HG02938 (cell line): ENCODE results near the gene AIMP2.
"Not testable (repeated sequence)": the region's sequence is repeated elsewhere in the genome, so short reads cannot be mapped to it uniquely, and the experiment has no call there.

Source experiments
- ATAC-seq: cut with Tn5 transposase; IDR thresholded peaks from one replicate; pipeline ENCODE4 v1.9.1; 2021; ENCODE audit warnings: mild to moderate bottlenecking, moderate library complexity; ENCODE audit not compliant: unreplicated experiment

AIMP2 gene

DNA sequence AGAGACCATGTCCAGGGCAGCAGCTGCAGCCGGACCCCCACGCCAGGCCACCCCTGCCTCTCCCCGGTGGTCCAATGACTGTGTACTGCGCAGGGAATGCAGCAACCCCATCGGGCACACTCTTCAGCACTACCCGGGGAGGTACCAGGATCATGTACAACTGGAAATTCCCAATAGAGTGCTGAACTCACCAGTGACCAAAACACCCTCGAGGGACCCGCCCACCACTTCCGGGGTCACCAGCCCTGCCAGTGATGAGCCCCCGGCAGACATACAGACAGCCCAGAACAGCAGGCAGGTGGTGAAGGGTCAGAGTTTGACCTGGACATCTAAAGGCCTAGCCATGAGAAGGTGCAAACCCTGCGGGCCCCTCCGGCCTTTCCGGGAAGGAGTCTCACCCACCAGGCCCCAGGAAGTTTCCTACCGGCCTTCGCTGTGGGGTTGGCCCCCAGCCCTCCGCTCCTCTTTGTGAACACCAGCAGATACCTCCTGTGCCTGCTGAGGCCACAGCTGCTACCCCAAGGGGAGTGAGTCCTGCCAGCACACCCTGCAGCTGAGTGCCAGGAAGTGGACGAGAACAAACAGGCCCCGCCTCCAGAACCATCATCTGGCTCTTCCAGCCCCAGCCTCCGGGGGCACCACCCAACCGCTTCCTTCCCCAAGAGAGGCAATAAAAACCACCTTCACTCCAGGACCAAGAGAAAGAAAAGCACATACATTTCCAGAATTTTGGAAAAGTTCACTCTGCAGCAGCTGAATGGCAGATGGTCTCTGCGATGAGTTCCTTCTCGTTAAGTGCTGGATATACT, 17.1 kb downstream of the AIMP2 start:
- no peak for ATAC-seq

DNA sequence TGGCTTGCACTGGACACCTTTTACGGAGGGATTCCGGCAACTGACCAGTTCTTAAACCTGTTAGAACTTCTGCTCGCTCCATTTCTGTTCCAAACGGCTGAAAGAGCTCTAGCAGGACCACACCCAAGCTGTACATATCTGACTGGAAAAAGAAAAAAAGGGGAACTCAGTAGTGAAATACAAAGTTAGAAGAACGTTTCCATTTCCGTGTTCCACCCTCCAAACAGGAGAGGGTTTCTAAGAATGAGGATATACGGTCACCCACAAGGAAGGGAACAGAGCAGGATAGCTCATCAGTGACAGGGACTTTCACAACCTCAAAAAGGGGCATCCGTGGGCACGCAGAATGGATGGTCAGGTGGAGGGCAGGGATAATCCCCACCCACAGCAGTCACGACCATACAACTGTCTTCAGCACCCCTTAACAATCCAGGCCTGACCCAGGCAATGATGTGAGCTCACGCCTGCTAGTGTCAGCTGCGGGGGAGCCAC, 17.8 kb downstream of the AIMP2 start:
- no peak for ATAC-seq

DNA sequence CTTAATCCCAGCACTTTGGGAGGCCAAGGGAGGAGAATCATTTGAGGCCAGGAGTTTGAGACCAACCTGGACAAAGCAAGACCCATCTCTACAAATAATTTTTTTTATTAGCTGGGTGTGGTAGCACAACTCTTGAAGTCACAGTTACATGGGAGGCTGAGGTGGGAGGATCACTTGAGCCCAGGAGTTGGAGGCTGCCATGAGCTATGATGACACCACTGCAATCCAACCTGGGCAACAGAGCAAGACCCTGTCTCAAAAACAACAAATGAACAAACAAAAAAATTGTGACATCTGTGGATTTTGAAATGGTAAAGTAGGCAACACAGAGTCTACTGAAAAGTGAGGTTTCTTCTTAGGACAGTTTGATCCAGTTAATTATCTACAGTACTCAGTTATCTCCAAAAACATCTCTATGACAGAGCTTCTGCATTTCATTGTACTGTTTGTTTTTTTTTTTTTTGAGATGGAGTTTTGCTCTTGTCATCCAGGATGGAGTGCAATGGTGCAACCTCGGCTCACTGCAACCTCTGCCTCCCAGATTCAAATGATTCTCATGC, 18.8 kb downstream of the AIMP2 start:
- no peak for ATAC-seq

DNA sequence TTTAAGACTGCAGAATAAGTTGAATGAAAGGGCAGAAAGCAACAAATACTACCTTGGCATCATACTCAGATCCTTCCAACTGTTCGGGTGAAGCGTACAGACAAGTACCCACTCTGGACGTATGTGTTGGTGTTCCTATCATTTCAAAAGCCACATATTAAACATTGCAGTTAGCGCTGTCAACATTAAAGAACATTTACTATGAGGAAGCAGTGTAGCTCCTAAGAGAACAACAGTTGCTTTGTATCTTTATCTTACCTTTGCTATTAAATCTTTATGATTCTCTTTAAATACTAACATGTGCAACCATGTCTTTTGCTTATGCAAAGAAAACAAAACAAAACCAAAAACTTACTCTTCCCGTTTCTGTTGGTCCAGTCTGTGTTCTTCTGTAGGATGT, 19.5 kb downstream of the AIMP2 start:
- no peak for ATAC-seq

DNA sequence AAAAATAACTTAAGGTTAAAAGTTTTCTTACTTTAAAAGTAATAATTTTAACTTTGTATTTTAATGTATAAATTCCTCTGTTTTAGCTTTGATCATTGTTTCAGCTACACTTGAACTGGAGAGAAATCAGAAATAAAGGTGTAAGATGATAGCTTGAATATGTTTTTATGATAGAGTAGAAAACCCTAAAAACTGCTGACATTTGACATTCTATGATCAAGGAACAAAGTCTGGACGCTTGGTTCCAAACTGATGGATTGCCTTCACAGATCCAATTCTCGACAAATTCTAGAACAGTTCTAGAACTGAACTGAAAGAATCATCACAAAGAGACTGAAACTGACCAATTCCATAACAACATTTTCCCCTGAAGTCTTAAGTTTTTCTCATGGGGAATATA, 21.9 kb downstream of the AIMP2 start, which contains the start of gene ANKRD61:
ANKRD61 (plus strand) TSS at position 389 of the 400 bp plus-strand sequence; CDS start at position 389, 0 bp downstream.
- ATAC-seq, result no peak

DNA sequence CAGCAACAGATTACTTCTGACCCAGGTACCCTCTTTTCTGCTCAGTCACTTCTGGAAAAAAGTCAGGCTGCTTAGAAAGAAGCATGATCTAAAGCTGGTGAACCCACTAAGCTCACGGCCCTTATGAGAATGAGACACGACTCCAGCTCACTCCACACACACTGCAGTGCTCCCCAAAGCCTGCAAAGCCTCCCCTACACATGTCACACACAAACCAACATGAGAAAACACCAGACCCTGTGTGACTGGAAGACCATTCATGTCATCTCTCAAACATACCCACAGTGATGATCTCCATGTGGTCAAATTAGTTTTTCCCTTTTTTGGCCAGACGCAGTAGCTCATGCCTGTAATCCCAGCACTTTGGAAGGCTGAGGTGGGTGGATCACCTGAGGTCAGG, 22.5 kb downstream of the AIMP2 start:
- ATAC-seq, result no peak

DNA sequence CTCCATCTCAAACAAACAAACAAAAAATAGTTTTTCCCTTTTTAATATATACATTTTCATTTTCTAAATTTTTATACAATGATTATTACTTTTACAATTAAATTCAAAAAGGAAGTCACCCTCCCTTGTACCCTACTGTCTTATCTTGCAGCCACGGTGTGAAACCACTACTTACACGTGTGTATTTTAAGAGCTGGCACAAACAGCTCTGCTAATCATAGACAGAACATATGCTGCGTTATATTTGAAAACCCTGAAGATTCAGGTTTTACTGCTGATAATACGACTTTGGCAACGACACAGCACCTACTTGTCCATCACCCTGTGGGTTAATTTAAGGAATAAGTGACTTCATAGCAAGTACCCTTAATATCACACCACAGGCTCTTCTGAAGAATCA, 23.1 kb downstream of the AIMP2 start:
- no peak for ATAC-seq

DNA sequence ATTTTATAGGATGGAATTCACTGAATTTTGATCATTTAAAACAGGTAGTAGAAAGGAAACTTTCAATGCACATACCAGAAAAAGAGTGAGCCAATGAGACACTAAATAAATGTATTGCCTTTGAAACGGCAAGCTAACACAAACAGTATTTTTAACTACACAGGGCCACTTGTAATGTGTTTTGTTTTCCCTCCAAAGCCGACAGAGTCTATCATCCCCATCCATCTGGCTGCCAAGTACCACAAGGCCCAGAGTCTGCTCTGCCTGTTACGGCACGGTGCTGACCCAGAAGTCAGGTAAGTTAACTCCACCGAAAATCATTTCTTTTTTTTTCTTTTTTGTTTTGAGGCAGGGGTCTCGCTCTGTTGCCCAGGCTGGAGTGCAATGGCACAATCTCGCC, 23.6 kb downstream of the AIMP2 start:
- ATAC-seq, result no peak

DNA sequence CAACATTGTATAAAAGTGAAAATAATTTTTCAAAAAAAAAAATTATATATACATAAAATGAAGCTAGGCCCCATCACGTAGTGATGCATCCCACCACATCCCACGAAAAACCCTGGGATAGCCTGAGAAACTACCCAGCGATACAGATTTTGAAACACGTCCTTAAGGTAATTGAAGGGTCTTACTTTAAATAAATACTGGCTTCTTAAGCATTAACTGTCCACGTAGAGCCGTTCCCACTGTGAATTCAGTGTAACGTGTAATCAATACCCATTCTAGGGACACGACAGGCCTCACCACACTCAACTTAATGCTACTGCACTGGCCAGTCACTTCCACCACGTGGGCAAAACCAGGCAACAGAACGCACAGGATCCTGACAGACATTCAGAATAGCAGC, 26.1 kb downstream of the AIMP2 start:
- ATAC-seq, result no peak

DNA sequence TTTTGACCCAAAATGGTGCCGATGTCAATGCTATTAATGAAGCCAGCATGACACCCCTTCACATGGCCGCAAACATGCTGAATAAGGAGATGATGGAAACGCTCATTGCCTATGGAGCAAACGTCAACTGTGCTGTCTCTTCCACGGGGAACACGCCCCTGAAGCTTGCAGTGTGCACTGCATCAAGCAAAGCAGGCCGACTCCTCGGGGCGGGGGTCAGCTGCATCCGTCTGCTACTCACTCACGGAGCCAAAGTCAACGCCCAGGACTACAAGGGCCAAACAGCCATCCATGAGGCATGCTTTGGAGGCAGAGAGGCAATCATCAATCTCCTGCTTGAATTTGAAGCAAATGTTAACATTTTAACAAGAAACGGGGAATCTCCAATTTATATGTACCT, 26.6 kb downstream of the AIMP2 start:
- no peak for ATAC-seq

DNA sequence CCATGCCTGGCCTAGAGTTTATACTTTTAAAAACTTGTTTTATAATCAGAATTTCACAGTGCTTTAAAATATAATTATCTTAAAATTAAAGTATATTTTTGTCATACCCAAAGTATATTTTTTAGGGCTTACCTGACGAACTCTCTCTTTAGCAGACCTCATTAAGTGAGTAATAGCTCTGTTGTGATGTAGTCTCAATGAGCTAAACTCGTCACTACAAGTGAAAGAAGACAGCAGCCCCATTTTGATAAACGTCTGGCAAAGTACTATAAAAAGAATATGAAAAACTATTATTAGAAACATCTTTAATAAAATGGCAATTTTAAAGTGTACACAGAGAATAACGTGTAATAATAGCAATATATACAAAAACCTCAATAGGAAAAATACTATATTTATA, 40.7 kb downstream of the AIMP2 start:
- no peak for ATAC-seq

DNA sequence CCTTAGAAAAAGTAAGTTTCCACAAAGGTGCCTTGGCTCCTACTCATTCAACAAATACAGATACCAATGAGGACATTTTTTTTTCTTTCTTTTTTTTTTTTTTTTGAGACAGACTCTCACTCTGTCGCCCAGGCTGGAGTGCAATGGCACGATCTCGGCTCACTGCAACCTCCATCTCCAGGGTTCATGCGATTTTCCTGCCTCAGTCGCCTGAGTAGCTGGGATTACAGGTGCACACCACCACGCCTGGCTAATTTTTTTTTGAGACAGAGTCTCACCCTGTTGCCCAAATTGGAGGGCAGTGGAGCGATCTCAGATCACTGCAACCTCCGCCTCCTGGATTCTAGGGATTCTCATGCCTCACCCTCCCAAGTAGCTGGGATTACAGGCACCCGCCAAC, 42.1 kb downstream of the AIMP2 start:
- ATAC-seq, result not testable (repeated sequence)

DNA sequence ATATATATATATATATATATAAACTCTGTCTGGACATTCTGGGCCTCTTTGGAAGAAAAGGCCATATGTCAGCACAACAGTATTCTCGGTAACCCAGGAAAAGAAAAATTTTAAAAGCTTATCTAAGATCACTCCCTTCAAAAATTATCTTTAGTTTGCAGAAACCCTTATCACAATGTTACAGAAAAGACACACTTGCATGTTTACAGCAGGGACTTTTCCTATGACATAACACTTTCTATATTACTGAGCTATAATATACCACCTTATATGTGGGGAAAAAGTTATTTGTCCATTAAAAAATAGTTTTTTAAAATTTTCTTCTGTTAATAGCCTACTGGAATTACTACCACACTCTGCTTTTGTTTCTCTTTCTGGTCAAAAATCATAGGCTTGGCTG, 47.5 kb downstream of the AIMP2 start:
- no peak for ATAC-seq

DNA sequence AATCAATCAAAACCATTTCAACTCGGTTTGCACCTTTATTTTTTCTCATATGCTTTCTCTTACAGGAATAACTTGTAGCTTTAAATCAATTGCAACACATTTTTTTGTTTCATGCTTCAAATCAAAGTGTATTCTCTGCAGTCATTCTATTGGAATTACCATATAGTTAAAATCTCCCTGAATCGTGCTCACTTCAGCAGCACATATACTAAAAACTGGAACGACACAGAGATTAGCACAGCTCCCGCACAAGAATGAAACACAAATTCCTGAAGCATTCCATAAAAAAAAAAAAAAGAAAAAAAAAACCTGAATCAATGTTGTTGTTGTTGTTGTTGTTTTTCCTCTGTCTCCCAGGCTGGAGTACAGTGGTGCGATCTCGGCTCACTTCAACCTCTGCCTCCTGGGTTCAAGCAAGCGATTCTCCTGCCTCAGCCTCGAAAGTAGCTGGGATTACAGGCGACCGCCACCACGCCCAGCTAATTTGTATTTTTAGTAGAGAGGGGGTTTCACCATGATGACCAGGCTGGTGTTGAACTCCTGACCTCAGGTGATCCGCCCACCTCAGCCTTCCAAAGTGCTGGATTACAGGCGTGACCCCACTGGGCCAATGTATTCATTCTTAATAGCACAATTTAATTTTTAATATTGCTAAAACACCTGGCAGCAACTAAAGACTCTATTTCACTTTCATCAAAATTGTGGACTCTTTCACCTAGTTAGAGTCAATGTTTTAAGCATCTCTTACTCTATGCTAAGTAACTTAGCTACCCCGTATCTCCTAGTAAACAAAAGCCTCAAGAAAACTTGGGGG, 48.5 kb downstream of the AIMP2 start:
- no peak for ATAC-seq

DNA sequence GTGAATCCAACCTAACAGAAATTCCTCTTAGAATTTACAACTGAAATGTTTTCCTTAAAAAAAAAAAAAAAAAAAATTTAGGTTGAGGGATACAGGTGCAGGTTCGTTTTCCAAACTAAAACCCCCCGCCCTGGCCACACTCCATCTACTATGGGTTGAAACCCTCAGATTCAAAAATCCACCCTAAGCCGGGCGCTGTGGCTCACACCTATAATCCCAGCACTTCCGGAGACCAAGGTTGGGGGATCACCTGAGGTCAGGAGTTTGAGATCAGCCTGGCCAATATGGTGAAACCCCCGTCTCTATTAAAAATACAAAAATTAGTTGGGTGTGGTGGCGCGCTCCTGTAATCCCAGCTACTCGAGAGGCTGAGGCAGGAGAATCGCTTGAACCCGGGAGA, 50.9 kb downstream of the AIMP2 start:
- ATAC-seq, result not testable (repeated sequence)

DNA sequence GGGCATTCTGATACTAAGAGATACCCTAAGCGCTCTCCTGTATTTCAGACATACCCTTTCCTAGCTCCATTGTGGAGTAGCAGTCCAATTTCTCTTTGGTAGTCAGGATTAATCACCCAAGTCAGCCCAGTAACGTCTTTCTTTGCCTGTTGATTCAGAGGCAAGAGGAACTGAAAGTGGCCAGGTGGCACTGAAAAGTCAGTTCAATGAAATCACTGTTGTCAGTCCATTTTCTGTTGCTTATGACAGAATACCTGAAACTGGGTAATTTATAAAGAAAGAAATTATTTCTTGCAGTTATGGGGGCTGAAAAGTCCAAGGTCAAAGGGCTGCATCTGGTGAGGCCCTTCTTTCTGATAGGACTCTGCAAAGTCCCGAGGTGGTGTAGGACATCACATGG, 62.3 kb downstream of the AIMP2 start:
- ATAC-seq, result no peak
